ENCODE results near the gene ARL6IP5. TPM values are rescaled to one million over a fixed set of nuclear protein-coding genes. Genes with fewer than 3 reads are reported as not detected.

Gene ARL6IP5
- total and polyA plus RNA-seq, 12 donors, result 100 to 276 (median 185) TPM

DNA sequence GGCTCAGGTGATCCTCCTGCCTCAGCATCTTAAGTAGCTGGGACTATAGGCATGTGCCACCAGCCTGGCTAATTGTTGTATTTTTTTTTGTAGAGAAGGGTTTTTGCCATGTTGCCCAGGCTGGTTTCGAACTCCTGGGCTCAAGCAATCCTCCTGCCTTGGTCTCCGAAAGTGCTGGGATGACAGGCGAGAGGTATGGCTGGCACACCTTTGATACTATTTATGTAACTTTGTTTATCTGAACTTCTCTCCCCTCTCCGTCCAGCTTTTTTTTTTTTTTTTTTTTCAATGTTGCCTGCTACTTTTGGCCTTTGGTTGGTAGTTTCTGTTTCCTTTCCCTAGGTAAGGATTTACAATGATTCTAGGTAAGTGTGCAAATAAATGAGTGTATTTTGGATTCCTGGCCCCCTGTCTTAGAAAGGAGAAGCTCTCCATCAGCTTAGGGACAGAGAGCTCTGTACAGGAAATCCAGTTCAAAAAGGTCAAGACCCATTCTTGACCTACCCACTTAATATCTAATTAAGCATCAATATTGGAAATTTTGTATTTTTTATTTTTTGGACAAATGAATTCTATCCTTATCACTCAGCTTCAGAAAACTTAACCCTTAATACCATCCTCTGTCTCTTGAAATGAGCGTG, 6.8 kb downstream of the ARL6IP5 start:
- WGBS, 4 donors, result 48 to 67% (median 48%) methylated on average over 4 to 5 of the region's 5 CpGs
- DNase-seq, result no peak
- Histone ChIP-seq H3K9me3 (replicated peaks in 1 of 3) (no peaks in the 10 kb centered on the region), H3K4me3 (no peak overlapping the region), H3K27me3 (no peaks in the 10 kb centered on the region), H3K36me3 (replicated peaks in 1 of 2) (peaks cover 0 to 7% of the 10 kb centered on the region in 2 donors), H3K27ac (peak overlapping the region in 4 of 5 donors; percentile 48 to 77 (median 69)), H3K4me1 (replicated peaks in 1 of 2) (peaks cover 86 to 100% of the 10 kb centered on the region in 2 donors)
- intact Hi-C loops (cut with DNase I), result no loop called here
- TF ChIP-seq CTCF (IDR thresholded peaks at IDR 0.05) (no peak), POLR2A (IDR thresholded peaks at IDR 0.05) (no peak)

DNA sequence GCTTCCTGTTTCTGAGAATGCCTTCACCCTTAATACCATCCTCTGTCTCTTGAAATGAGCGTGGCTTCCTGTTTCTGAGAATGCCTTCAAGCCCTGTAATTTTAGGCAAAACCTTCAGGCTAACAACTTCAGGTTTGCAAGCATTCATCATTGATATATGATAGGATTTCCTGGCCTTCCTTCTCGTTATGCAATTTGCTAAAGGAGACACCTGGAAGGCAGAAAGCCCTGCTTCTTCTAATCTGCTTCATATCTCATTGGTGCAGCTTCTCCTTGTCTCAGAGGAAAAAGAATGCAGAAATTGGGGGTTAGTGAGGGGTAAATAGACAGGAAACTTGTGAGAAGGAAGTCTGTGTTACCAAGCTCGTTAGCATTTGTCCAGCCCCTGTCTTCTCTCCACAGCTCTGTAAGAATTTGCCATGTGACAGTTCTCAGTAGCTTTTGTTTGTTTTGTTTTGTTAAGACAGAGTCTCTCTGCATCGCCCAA, 7.3 kb downstream of the ARL6IP5 start:
- no peaks in the 10 kb centered on the region for H3K27me3 ChIP-seq
- H3K4me3 ChIP-seq, result no peak overlapping the region
- WGBS, 4 donors, result 32 to 44% (median 41%) methylated on average over 4 of the region's 4 CpGs
- peaks cover 0 to 7% of the 10 kb centered on the region in 2 donors for H3K36me3 ChIP-seq (replicated peaks in 1 of 2)
- DNase-seq, result peak in 1 of 7 donors; percentile 9
- peaks cover 83 to 100% of the 10 kb centered on the region in 2 donors for H3K4me1 ChIP-seq (replicated peaks in 1 of 2)
- peak overlapping the region in 4 of 5 donors; percentile 48 to 85 (median 76) for H3K27ac ChIP-seq
- intact Hi-C loops (cut with DNase I), result no loop called here
- no peaks in the 10 kb centered on the region for H3K9me3 ChIP-seq (replicated peaks in 1 of 3)
- TF ChIP-seq CTCF (IDR thresholded peaks at IDR 0.05) (no peak), POLR2A (IDR thresholded peaks at IDR 0.05) (no peak)

DNA sequence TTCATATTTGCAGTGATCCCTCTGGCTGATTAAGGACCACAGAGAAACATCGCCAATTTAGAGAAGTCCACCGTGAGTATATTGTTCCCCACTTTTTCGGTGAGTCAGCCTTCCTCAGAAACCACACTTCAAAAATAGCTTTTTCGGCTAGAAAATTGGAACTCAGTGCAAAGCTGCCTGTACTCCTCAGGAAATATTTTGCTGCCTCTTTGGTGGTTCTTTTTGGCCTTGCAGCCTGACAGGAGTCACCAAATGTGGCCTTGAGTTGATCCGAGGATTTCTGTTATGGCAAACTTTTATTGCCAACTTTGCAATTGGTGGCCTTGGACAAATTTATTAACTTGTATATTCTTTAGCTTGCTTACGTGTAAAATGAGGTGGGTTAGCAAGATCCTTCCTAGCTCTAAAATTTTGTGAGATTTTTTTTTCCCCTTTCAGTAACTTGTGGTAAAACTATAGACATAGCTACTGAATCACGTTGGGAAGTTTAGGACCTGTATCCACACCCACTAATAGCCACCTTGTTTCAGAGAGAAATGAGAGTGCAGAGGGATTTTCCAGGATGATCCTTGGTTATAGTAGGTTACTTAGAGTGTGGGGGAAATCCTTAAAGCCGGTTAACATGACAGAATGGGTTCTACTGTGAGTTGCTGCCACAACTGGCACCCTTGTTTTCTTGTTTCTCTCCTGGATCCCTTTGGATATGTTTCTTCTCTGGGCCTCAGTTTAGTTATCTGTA, 9.9 kb downstream of the ARL6IP5 start:
- no peak for TF ChIP-seq CTCF (IDR thresholded peaks at IDR 0.05)
- no peak for TF ChIP-seq POLR2A (IDR thresholded peaks at IDR 0.05)
- Histone ChIP-seq H3K36me3 (replicated peaks in 1 of 2) (peaks cover 0 to 7% of the 10 kb centered on the region in 2 donors), H3K27ac (peak overlapping the region; percentile 43 to 85 (median 77)), H3K4me3 (peak overlapping the region in 1 of 4 donors; percentile 6), H3K4me1 (replicated peaks in 1 of 2) (peaks cover 59 to 87% of the 10 kb centered on the region in 2 donors), H3K27me3 (no peaks in the 10 kb centered on the region), H3K9me3 (replicated peaks in 1 of 3) (no peaks in the 10 kb centered on the region)
- intact Hi-C loops (cut with DNase I), result no loop called here
- DNase-seq, result peak in 3 of 7 donors; percentile 45 to 49 (median 45)
- 23 to 26% (median 24%) methylated on average over 8 of the region's 8 CpGs for WGBS, 4 donors

- Histone ChIP-seq H3K27ac (peak overlapping the region in 4 of 5 donors; percentile 22 to 85 (median 61)), H3K27me3 (no peaks in the 10 kb centered on the region), H3K4me3 (no peak overlapping the region), H3K4me1 (replicated peaks in 1 of 2) (peaks cover 56 to 82% of the 10 kb centered on the region in 2 donors), H3K36me3 (replicated peaks in 1 of 2) (peaks cover 0 to 6% of the 10 kb centered on the region in 2 donors), H3K9me3 (replicated peaks in 1 of 3) (no peaks in the 10 kb centered on the region)
- whole genome bisulfite sequencing, 4 donors, result 73 to 79% (median 78%) methylated on average over 5 of the region's 5 CpGs
- intact Hi-C loops (cut with DNase I), result no loop called here
- DNase-seq, result peak in 5 of 7 donors; percentile 39 to 70 (median 52)
- no peak for TF ChIP-seq CTCF (IDR thresholded peaks at IDR 0.05)
- TF ChIP-seq POLR2A (IDR thresholded peaks at IDR 0.05), result no peak
Observed at GRCh38 chr3:69095636-69096035, 10.9 kb downstream of the ARL6IP5 start.

Data from adrenal gland (tissue), 12 donors.